HG03558 (cell line): ENCODE measurements around the gene DBR1.
A peak's percentile ranks its signal among the peaks of the same experiment; 100 is the strongest.

Experiments
- ATAC-seq: cut with Tn5 transposase; IDR thresholded peaks from one replicate; pipeline ENCODE4 v1.9.1; 2021; ENCODE audit warnings: moderate number of reproducible peaks; ENCODE audit not compliant: unreplicated experiment; ENCODE audit errors: extremely low read depth

DBR1 gene

GRCh38 chr3:138174421-138175131 lies at the start of gene DBR1:
Gene DBR1 (minus strand): TSS chr3:138174921. CDS start chr3:138174795, 126 bp downstream.
- peak; percentile 75 for ATAC-seq

- ATAC-seq = no peak
Observed at GRCh38 chr3:138222942-138223287, 48.2 kb upstream of the DBR1 start.

DNA sequence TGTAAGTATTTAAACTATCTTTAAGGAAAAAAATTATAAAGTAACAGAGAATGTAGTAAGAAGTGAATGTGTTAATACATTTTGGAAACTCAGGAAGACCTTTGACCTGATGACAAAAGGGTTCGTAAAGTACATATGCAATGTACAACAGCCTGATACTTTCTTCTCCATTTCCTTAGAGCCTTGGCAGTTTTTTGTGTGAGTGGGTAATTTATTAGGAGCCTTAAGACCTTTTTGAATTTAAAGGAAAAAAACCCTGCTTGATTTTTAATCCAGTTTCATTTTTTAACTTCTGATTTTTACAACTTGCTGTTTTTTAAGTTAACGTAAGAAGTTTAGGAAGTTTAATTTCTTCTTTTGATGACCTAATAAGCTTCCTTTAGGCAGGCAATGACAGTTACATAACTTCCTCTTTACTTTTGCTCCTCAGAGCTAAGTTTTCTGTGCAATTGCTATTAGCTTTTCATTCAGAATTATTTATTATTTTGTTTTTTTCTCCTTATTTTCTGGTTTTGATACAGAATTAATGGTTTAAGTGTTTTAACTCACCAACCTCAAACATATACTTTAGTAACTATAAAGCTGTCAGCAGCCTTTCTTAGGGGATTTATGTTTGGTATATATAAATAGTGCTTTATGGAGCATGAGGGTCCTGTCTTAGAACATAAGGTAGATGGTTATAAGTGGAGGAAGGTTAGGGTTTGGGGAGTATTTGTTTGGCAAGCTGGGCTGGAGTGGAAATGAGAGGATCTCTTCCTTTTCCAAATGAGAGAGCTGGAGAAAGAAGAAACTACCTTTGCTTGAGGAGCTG lies 47.6 kb upstream of the DBR1 start:
- ATAC-seq = no peak

- no peak for ATAC-seq
Observed at GRCh38 chr3:138220788-138221187, 46.1 kb upstream of the DBR1 start.

DNA sequence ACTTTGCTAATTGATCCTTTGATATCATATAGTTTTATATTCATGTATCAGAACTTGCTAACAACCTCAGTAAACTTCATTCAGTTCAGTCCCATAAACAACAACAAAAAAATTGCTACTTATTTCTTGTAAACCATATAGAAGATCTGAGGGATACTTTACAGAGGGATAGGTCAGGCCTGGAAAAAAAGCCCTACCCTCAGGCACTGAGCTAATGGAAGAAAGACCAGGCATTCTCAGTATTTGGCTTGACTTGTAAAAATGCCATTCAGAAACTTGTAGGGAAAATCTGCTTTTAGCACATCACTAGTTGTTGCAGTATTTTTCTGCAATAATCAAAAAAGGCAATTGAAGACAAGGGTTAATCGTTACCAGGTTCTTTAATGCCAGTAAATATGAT lies 45.5 kb upstream of the DBR1 start:
- ATAC-seq = no peak

- ATAC-seq = no peak
Observed at GRCh38 chr3:138219255-138219654, 44.5 kb upstream of the DBR1 start.

- no peak for ATAC-seq
Observed at GRCh38 chr3:138213398-138214085, 38.8 kb upstream of the DBR1 start.

DNA sequence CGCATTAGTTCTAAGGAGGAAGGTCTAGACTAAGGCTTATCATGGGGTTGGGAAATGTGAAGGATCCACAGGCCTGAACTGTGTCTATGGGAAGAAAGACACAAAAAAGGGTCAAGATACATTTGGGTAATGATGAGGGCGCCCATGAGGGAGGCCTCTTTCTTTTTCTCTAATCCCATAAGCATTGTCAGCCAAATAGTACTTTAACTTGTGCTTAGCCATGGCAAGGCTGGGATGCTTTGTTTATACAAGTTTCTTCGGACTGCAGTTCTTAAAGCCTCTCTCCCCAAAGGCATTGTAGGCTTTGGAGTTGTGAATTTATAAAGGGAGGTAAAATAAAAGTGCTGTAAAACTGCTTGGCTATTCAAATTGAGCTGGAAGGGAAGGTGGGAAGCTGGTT lies 35.8 kb upstream of the DBR1 start:
- ATAC-seq = no peak

DNA sequence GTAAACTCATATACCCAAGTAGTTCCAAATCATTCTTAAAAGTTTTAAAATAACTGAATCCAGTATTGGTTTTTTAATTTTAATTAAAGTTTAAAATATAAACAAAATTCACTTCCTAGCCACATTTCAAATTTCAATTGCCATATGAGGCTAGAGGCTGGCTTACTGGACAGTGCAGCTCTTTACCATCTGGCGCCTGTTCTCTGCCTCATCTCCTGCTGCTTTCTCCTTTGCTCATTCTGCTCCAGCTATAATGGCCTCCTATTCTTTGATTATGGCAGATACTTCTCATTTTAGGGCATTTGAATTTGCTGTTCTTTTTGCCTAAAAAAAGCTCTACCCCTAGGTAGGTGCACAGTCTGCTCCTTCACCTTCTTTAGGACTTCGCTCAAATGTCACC lies 31.5 kb upstream of the DBR1 start:
- no peak for ATAC-seq

GRCh38 chr3:138205527-138205926 lies 30.8 kb upstream of the DBR1 start:
- ATAC-seq = no peak

DNA sequence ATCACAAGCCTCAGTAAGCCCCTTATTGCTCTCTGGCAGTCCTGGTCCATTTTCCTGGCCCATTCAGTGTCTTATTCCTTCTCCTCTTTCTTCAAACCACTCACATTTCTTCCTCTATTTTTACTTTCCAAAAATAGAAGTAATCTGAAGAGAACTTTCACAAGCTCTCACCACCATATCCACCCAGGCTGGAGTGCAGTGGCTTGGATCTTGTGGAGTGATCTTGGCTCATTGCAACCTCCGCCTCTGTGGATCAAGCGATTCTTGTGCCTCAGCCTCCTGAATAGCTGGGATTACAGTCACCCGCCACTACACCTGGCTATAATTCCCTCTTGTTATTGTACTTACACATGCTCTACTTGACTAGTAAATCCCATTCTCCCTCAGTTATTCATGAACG lies 29.2 kb upstream of the DBR1 start:
- ATAC-seq = no peak

DNA sequence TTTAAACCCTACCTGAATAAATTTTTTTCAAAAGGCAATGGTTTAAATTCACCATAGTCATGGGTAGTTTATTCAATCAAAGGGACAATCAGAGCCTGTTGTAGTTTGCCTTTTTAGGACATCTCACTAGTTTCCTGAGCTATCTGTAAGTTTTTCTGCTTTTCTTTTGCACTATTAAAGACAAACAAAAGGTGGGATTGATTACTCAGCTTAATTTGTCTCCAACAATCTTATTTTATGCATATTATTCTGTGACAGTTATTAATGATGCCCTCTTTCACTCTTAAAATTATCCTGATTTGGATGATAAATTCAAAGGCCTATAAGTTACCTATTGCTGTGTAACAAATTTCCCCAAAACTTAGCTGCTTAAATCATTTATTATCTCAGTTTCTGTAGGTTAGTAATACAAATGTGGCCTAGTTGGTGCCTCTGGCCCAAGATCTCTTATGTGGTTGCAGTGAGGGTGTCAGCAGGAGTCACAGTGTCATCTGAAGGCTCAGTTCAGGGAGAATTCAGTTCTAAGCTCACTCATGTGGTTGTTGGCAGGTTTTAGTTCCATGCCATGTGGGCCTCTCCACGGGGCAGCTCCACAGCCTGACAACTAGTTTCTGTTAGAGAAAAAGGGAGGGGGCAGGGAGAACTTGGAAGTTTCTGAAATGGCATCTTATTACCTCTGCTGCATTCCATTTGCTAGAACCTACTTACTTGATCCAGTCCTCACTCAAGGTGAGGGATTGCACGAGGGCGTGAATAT lies 28.4 kb upstream of the DBR1 start:
- ATAC-seq = no peak

DNA sequence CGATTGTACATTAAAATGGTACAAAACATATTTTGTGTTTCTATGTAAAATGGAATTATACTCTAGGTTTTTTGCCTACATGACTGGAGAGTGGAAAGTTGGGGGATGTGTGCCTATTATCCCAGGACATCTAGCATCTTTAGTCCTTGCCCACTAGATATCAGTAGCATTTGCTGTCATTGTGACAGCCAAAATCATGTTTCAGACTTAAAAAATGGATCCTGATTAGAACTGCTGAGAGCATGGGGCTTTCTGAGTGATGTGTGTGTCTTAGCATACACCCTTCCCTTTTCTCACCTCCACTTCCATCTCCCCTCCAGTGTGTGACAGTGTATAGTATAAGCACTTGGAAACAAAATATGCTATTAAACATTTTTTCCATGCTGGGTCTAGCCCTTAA lies 25.7 kb upstream of the DBR1 start:
- ATAC-seq = no peak

- no peak for ATAC-seq
Observed at GRCh38 chr3:138199851-138200250, 25.1 kb upstream of the DBR1 start.

GRCh38 chr3:138197524-138197923 lies 22.8 kb upstream of the DBR1 start:
- no peak for ATAC-seq

DNA sequence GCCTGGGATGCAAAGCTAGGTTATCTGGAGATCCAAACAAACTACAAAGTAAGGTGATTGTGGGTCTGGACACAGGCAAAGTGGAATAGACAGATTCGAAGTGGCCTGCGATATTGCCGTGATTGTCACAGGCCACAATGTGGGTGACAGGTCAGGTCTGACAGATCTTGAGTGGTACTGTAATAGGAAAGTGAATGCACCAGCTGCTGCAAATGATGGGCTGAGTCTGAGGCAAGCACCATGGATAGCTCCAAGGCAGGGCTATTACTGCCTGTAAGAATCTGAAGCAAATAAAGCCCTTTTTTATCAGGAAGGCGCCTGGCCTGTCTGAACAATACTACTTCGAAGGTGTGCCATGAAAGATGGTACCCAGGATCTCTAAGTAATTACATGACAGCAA lies 22.3 kb upstream of the DBR1 start:
- no peak for ATAC-seq

DNA sequence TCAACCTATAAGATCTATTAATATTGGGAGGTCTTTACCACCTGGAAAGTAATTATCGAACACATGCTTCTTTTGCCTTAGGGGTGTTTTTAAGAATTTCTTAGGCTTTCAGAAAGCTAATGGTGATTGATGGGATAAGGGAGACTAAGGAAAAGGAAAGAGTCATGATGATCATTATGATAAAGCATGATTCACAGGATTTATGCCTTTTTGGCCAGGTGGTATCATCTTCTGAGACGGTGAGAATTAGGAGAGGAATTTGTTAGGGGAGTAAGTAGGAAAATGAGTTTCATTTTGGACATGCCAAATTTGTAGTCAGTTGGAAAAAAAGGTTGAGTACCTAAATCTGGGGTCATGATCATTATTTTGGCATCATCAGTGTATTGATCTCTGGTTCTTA lies 21.3 kb upstream of the DBR1 start:
- no peak for ATAC-seq

GRCh38 chr3:138195481-138195880 lies 20.8 kb upstream of the DBR1 start:
- ATAC-seq = no peak

- ATAC-seq = no peak
Observed at GRCh38 chr3:138188013-138188730, 13.5 kb upstream of the DBR1 start.
